Sciatic nerve (tissue), 2 donors: ENCODE measurements around the gene ERFL. TPM values are rescaled to one million over a fixed set of nuclear protein-coding genes. Genes with fewer than 3 reads are reported as not detected.
"Not testable (repeated sequence)": the region's sequence is repeated elsewhere in the genome, so short reads cannot be mapped to it uniquely, and the experiment has no call there.

Experiments used
- ATAC-seq: fragments of 200-7000 bp; cut with Tn5 transposase; one replicate; pipeline ENCODE4 v1.9.1; 2020; ENCODE audit warnings: mild to moderate bottlenecking, moderate library complexity
- DNase-seq: peaks from one replicate; pipeline ENCODE4 v3.0.0-alpha.2; 2020; ENCODE audit warnings: low spot score
- intact Hi-C: fragments of 100-400 bp; cut with DNase I; formaldehyde crosslinking; loops from one replicate; pipeline ENCODE4 v1.14.2; 2022
- total RNA-seq: library from RNA; stranded (reverse); fragmentation: NEBNext Ultra II Directional; extraction: Animal tissue kit (Norgen Biotek cat#: 25700); gene quantifications from one replicate; pipeline ENCODE4 v1.2.1, GENCODE V29; 2021
- donor health status: DM: no; HTN: no; CAD: no.
- donor health status: DM: no; HTN: no; CAD: no.

ERFL gene
- total RNA-seq, 1 donor from 2014 or later: 0.27 TPM

DNA sequence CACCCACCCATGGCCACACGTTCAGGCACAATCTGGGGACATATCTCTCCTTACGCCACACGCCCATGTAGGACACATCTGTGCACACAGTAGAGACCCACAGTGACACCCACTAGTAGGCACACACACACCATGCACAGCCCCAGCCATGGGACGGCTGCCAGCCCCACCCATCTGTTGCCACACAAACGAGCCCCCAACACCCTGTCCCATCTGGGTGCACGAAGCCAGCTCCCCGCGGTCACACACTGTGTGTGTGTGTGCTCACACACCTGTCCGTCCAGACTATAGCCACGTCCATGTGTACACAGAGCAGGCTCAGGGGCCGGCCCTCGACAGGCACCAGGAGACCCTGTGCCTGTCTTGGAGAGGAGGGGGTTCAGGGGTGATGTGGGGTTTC is 10.6 kb downstream of the ERFL start:
- intact Hi-C loops: no loop called here
- ATAC-seq (no peak), DNase-seq (no peak)

DNA sequence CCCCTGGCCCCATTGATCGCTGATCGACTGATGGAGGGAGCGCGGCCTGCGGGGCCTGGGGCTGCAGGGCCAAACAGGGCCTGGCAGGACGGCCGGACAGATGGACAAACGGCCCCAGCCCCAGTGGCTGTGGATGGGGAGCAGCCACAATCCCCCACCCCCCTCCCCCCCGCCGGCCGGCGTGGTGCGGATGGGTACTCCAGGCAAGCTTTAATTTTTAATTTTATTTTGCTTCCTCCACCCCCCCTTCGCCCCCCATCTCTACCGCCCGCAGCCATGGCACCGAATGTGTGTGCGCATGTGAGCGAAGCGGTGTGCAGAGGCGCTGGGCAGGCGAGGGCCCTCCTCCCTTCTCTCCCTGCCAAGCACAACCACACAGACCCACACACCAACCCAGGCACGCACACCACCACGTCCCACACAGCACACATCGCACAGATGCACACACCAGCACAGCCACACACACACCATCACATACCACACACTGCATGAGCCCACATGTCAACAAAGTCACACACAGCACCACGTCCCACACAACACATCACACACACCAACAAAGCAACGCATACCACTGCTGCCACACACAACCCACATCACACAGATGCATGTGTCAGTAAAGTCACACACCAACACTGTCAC is 12.4 kb downstream of the ERFL start:
- no peak for DNase-seq
- intact Hi-C loops: no loop called here
- no peak for ATAC-seq

DNA sequence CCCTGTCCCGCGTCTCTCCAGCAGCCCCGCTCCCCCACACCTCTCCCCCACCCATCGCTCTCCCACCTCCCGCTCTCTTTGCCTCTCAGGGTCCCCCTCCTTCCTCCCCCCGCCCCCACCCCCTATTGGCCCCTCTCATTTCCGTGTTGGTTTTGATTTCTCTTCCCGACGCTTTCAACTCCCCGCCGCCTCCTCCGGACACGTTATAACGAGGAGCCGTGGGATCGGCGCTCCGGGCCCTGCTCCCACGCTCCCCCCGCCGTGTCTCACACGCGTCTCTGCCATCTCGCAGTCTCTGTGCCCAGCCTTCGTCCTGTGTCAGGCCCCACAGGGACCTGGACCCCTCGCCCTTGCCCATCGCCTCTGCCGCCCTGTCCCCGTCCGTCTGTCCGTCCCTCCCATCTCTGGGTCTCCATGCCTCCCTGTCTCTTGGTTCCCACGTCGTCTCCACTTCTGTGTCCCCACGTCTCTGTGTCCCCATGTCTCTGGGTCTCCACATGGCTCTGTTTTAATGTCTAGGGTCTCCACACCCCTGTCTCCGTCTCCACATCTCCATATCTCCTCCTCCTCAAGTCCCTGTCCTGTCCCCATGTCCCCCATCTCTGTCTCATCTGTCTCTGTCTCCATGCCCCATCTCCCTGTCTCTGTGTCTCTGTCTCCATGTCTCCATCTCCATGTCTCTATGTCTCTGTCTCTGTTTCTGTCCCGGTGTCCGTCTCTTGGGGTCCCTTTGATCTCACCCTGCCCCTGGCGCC is 13.1 kb downstream of the ERFL start:
- DNase-seq (no peak), ATAC-seq (no peak)
- intact Hi-C loops: no loop called here

DNA sequence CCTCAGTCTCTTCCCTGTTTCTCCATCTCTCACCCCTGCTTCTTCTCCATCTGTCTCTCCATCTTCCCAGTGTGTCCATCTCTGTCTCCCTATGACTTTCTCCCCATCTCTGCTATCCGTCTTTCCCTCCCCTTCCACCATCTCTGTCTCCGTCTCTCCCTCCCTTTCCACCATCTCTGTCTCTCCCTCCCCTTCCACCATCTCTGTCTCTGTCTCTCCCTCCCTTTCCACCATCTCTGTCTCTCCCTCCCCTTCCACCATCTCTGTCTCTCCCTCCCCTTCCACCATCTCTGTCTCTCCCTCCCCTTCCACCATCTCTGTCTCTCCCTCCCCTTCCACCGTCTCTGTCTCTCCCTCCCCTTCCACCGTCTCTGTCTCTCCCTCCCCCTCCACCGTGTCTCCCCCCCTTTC is 13.8 kb downstream of the ERFL start:
- intact Hi-C loops, DNase-seq, ATAC-seq: not testable (repeated sequence)

DNA sequence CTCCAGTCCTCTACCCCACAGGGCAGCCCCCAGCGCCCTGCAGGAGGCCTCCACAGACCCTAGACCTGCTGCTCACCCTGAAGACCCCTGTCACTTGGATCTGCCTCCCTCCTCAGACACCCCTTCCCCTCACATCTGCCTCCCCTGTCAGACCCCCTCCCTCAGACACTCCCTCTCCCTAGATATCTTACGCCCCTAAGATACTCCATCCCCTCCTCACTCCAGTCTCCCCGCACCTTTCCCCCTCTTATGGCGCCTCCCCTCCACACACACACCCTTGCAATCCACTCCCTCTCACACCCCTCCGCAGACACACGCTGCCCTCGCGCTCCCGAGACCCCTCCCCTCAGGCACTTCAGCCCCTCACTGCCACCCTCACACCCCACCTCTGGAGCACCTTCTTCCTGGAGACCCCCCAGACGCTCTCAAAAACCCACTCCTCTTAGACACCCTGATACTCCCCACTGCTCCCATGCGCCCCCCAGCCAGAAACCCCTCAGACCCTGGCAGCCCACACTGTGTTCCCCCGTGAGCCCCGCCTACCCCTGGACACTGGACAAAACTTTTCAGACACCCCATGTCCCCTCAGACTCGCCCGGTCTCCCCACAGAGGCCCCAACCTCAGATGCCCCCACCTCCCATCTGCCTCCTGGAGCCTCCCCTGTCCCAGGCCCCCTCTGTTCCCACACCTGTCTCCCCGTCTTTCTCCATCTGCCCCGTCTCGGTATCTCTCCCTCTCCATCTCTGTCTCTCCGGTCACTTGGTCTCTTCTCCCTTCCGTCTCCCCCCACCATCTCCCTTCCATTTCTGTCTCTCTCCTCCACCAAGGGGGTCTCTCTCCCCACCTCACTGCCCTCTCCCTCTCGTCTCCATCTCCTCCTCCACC is 14.5 kb downstream of the ERFL start:
- DNase-seq (no peak), ATAC-seq (no peak)
- intact Hi-C loops: no loop called here

DNA sequence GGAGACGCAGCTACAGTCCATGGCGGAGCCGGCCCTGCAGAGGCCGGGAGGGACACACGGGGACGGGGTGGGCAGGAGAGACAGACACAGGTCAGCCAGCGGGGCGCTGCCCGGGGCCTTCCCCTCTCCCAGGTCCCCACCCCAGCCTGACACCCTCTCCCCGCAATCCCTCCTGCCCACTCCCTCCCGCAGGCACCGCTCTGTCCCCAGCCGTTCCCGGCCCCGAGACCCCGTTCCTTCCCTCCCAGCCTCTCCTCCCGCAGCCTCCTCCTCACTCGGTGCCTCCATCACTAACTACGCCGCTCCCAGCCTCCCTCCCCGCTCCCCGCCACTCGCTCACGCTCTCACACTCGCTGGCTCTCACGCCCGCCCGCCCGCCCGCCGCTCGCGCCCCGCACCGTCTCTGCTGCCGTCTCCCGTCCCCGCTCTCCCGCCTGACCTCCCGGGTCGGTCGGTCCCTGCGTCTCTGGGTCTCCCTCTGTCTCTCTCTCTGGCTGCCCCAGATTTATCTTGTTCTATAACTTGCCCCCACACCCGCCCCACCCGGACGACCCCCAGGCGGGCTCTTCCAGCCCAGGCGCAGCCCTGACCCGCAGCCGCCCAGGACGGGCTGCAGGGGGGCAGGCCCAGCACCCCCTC is 15.2 kb downstream of the ERFL start:
- no peak for ATAC-seq
- intact Hi-C loops: no loop called here
- no peak for DNase-seq

DNA sequence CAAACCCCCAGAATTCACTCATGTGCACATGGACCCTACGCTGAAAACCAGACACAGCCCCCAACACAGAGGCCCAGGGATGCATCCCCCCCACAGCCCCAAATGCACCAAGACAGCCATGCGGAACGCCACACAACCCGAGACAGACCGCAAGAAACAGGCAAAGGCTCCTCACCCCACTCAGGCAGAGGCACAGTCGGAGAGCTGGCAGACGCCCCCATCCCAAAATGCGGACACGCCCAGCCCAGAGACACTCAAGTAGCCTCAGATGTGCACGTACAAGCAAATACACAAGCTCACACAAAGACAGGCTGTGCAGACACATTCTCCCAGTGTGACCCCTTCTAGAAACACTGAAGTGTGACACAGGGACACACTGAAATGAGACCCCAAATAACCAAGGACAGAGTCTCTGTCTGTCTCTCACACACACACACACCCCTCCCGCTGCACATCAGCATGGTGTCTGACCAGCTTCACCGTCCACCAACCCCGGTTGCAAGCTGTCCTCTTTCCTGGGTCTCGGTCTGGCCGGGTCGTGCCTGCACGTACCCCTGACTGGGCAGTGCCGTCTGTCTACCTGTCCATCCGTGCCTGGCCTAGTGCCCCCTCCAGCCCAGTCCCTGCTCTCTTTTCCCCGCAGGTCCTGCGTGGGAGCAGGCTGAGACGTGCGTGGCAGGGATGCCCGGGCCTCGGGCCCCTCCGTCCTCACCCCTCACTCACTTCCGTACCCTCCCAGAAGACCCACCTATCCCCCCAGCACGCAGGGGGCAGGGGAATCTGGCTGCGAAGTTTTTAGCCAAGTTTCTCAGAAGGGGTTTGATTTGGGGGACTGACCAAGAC is 16.1 kb downstream of the ERFL start:
- no peak for ATAC-seq
- DNase-seq: no peak
- intact Hi-C loops: no loop called here

DNA sequence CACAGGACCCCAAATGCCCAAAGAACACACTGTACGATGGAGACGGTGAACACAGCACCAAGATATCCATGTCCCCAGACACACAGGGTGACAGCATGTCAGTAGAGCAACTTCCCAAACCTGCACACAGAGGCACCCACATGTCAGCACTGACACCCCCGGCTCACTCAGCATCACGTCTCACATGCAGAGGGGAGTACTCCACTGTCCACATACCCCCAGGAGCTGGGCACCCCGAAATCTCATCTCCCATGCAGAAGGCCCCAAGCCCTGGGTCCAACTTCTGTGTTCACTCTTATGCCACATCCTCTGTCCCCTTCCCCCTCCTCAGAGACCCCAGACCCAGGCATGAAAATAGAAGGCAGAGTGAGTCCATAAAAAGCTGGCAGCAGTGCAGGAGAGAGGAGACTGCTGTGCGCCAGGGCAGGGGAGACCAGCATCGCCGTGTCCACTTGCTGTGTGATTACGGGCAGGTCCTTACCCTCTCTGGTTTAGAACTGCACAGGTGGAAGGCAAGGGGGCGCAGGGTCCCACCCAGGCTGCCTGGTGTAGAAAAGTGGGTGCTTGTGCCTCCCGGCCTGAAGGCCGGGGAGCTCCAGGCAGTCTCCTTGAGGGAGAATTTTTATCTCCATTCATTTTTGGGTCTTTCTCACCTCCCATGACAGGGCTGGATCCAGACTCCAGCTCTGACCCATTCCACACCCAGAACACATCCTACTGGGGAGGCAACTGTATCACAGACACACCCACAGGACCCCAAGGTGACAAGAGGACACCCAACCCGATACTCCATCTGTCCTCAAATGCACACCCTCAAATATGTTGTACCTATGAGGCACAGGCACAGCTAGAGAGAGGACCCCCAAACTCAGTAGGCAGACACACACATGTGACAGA is 17.0 kb downstream of the ERFL start:
- ATAC-seq (no peak), DNase-seq (no peak)
- intact Hi-C loops: no loop called here

DNA sequence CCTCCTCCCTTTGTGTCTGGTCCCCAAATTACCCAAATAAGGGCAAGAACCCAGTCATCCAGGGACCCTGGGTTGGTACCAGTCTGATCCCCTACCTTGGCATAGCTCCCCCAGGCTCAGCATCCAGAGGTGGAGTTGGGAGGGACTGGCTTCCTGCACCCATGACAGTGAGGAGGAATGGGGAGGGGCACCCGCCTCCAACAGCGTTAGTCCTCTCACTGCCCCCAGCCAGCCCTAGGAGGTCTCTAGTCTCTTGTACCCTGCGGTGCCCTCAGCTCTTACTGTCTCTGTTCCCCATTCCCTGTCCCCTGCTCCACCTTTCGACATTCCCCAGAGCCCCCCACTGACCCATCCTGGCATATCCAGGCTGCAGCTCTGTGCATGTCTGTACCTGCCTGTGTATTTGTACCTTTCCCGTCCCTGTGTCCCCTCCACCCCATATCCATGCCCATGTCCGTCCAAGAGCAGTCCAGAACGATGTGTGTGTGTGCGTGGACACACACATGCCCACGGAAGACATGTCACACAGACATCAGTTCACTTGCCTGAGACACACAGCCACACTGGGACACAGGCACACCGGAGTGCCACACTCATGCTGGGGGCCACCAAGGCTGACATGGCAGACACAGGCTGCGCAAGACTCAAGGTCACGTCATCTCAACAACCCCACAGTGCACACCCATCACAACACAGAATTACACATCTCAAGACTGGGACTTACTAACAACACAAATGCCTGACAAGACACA is 17.8 kb downstream of the ERFL start:
- no peak for ATAC-seq
- no peak for DNase-seq
- intact Hi-C loops: no loop called here

DNA sequence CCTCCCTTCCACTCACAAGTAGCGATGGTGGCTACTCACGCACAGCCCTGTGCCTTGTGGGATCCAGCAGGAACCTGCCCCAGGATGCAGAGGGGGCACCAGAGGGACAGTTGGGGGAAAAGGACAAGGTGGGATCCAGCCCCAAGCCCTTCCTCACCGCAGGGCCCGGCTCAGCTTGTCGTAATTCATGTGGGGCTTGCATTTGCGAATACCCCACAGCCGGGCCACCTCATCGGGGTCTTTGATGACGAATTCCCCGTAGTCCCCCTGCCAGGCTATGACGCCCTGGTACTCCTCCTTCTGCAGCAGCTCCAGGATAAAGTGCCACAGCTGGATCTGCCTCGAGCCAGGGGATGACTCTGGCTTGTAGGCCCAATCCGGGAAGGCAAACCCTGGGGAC is 18.5 kb downstream of the ERFL start:
- DNase-seq: no peak
- intact Hi-C loops: no loop called here
- no peak for ATAC-seq

DNA sequence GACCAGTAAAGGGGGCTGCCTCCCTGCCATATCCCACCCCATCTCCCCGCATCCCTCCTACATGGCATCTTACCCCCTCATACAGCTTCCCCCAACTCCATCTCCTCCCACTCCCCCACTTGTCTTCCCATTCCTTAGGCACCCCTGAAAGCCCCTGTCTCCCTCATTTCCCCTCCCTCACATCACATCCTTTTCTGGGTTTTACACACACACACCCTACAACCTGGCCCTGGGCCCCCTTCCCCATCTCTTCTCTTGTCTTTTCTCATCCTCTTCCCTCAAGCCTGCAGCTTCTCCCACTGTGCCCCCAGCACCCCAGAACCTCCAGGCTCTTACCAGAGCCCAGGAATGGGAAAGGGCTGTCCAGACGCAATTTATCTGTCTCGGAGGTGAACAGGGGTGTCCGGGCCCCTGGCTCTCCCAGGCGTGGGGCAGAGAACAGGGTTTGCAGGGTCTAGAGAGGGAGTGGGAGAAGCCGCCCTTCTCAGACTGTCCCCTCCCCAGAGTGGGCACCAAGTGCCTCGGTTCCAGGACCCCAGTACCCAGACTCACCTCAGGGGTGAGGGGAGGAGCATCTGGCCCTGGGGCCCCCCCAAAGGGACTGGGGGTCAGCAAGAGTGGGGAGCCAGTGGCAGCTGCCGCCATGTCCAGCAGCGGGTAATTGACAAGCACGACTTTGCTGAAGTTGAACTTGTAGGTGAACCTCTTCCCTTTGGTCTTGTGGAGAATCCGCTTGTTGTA is 19.4 kb downstream of the ERFL start:
- intact Hi-C loops: no loop called here
- no peak for DNase-seq
- ATAC-seq: no peak

DNA sequence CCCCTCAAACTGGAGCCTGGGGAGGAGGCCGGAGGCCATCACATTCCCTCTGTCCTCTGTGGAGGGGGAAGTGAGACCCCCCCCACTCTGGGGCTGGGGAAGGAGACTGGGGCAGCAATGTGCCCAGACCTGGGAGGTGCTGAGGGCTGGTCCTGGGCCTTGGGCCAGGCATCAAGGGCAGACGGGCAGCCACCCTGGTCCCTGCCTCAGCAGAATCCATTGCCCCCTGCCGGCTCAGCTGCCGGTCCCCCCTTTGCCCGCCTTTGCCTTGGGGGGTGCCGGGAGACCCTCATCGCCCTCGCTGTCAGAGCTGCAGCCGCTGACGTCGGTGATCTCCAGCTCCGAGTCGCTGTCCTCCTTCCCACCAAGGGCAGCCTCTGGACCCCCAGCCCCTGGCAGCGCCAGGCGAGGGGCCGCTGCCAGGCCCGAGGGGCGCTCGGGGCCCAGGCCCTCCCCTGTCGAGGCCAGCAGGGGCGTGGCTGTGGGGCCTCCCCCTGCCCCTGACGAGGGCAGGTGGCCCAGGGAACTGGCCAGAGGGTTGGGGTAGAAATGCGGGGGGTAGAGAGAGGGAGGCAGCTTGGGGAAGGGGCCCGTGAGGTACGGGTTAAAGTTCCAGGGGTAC is 20.1 kb downstream of the ERFL start:
- ATAC-seq (no peak), DNase-seq (no peak)
- intact Hi-C loops: no loop called here

DNA sequence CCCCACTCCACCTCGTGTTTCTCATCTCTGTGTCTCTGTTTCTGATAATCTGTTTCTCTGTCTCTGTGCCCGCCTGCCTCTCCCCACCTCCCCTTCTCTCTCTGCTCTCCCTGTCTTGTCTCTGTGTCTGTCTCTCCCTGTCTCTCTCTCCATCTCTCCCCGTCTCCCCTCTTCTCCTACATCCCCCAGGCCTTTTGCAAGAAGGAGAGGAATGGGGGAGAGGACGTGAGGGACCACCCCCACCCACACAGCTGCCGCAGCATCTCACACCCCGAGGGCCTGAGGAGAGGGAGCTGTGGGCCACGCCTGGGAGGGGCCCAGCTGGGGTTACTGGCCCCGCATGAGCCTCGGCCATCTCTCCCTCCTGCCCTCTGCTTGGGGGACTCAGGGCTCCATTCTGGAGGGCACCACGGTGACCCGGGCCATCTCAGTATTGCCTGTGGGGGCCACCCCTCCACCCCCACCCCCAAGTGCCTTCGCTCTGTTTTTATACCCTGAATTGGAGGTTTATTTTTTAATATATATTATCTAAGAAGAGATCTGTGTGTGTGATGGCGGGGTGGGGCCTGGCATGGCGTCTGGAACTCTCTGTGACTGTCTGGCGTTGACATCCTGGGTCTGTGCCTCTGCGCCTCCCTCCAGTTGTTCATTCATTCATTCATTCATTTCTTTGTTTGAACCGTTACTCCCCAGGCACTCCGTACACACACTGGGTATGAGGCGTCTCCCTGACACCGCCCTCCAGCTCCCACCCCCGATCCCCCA is 21.2 kb downstream of the ERFL start:
- DNase-seq (no peak), ATAC-seq (no peak)
- intact Hi-C loops: no loop called here

DNA sequence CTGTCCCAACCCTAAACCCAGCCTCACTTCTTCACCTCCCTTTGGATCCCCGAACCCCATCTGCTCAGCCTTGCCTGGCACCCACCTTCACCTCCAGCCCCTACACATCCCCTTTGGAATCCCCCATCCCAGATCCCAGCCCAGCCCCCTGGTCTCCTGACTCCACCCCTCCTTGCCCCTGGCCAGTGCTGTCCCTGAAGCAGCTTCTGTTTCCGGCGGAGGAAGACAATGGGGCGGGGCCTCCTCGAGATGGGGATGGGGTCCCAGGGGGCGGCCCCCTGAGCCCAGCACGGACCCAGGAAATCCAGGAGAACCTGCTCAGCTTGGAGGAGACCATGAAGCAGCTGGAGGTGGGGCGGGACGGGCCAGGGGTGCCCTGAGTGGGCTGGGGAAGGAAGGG is 22.0 kb downstream of the ERFL start:
- ATAC-seq (no peak), DNase-seq (no peak)
- intact Hi-C loops: no loop called here

DNA sequence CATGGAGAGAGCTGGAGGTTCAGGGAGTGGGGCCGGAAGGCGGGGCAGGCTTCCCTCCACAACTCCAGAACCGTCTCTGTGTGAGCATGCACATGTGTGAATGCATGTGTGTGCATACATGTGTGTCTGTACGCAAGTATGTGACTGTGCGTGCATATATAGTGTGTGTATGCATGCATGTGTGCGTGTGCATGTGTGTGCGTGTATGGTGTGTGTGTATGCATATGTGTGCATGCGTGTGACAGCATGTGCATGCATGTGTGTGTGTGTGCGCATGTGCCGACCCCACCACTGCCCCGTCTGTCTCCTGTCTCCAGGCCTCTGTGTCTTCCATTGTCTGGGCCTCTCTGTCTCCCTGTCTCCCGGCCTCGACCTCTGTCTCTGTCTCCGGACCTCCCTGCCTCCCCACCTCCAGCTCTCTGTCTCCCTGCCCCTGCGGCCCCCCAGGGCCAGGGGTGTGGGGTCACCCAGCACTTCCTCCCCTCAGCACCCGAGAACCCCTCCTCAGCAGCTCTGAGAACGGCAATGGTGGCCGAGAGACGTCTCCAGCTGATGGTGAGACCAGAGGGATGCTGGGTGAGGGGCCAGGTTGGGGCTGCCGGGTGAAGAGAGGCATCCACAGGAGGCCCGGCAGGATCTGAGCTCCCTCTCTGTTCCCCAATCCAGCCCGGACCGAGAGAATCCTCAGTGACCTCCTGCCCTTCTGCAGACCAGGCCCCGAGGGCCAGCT is 22.8 kb downstream of the ERFL start:
- intact Hi-C loops: no loop called here
- no peak for DNase-seq
- no peak for ATAC-seq
